Progenitor cell of endocrine pancreas (in vitro differentiated cells): ENCODE data around the gene GPBP1L1. TPM values are rescaled to one million over a fixed set of nuclear protein-coding genes. Genes with fewer than 3 reads are reported as not detected.
"Not testable (repeated sequence)": the region's sequence is repeated elsewhere in the genome, so short reads cannot be mapped to it uniquely, and the experiment has no call there.

Experiments
- DNase-seq: peaks from one replicate; pipeline ENCODE4 v3.0.0; 2021; ENCODE audit warnings: low spot score; ENCODE audit not compliant: unreplicated experiment
- H3K27ac Mint-ChIP-seq: 2 replicates; pipeline ENCODE4 v1.8.0; 2021; ENCODE audit warnings: mild to moderate bottlenecking, moderate library complexity, mixed read lengths
- H3K27me3 Mint-ChIP-seq: 2 replicates; pipeline ENCODE4 v1.8.0; 2021; ENCODE audit warnings: mixed read lengths
- H3K36me3 Mint-ChIP-seq: 2 replicates; pipeline ENCODE4 v1.8.0; 2022; ENCODE audit warnings: mixed read lengths; ENCODE audit not compliant: insufficient read depth
- H3K4me1 Mint-ChIP-seq: 2 replicates; pipeline ENCODE4 v1.8.0; 2021; ENCODE audit warnings: low read depth, mixed read lengths
- H3K4me3 Mint-ChIP-seq: 2 replicates; pipeline ENCODE4 v1.8.0; 2021; ENCODE audit warnings: low read depth, mild to moderate bottlenecking, moderate library complexity, mixed read lengths
- H3K9me3 Mint-ChIP-seq: 2 replicates; pipeline ENCODE4 v1.8.0; 2021; ENCODE audit warnings: low read depth, mixed read lengths
- CTCF ChIP-seq: fragments of 200-600 bp; sonication (generic); IDR thresholded peaks from one replicate; pipeline ENCODE4 v1.5.0; 2021; ENCODE audit warnings: antibody characterized with exemption, mild to moderate bottlenecking; ENCODE audit not compliant: unreplicated experiment
- total RNA-seq: library from RNA; stranded (reverse); gene quantifications from 2 replicates; pipeline ENCODE4 v1.2.1, GENCODE V29; 2021

GPBP1L1 gene
- total RNA-seq, 1 donor from 2014 or later = 153 TPM

- Mint-ChIP-seq H3K4me1 (peaks cover 3% of the 10 kb centered on the region), H3K27ac (no peak overlapping the region), H3K9me3 (peaks cover 5% of the 10 kb centered on the region), H3K4me3 (no peak overlapping the region), H3K27me3 (no peaks in the 10 kb centered on the region), H3K36me3 (peaks cover 13% of the 10 kb centered on the region)
- DNase-seq = no peak
- no peak for TF ChIP-seq CTCF
Measured at GRCh38 chr1:45704637-45705036, 18.3 kb upstream of the GPBP1L1 start.

GRCh38 chr1:45694823-45695222 lies 8.5 kb upstream of the GPBP1L1 start:
- Mint-ChIP-seq H3K36me3 (peaks cover 4% of the 10 kb centered on the region), H3K9me3 (no peaks in the 10 kb centered on the region), H3K27me3 (no peaks in the 10 kb centered on the region), H3K4me3 (no peak overlapping the region), H3K4me1 (peaks cover 4% of the 10 kb centered on the region), H3K27ac (no peak overlapping the region)
- TF ChIP-seq CTCF = no peak
- DNase-seq = no peak

- H3K4me3 Mint-ChIP-seq, DNase-seq, H3K27ac Mint-ChIP-seq, H3K4me1 Mint-ChIP-seq, H3K9me3 Mint-ChIP-seq, H3K27me3 Mint-ChIP-seq, H3K36me3 Mint-ChIP-seq: not testable (repeated sequence)
Measured at GRCh38 chr1:45693811-45694210, 7.5 kb upstream of the GPBP1L1 start.

- Mint-ChIP-seq H3K36me3 (peaks cover 4% of the 10 kb centered on the region), H3K27me3 (no peaks in the 10 kb centered on the region), H3K4me1 (peaks cover 18% of the 10 kb centered on the region)
Measured at GRCh38 chr1:45687754-45688740, 1.7 kb upstream of the GPBP1L1 start, which contains the start of gene TMEM69. Gene TMEM69, plus strand, starts transcription at chr1:45688181. Its CDS starts 2,888 bp downstream, at chr1:45691069.

GRCh38 chr1:45687014-45687753 lies 851 bp upstream of the GPBP1L1 start:
- H3K4me1 Mint-ChIP-seq = peaks cover 26% of the 10 kb centered on the region
- peaks cover 2% of the 10 kb centered on the region for H3K36me3 Mint-ChIP-seq
- H3K27me3 Mint-ChIP-seq = no peaks in the 10 kb centered on the region
- peak overlapping the region; percentile 100 for H3K27ac Mint-ChIP-seq
- no peak for TF ChIP-seq CTCF
- peak overlapping the region; percentile 99 for H3K4me3 Mint-ChIP-seq
- no peaks in the 10 kb centered on the region for H3K9me3 Mint-ChIP-seq
- peak; percentile 95 for DNase-seq

More at GRCh38 chr1:45687754-45688740, 1.7 kb upstream of the GPBP1L1 start, which contains the start of gene TMEM69:
- TF ChIP-seq CTCF = peak; percentile 40
- peak; percentile 30 for DNase-seq
- Mint-ChIP-seq H3K27ac (peak within 1 kb of the TSS; percentile 100), H3K9me3 (no peaks in the 10 kb centered on the region), H3K4me3 (peak within 1 kb of the TSS; percentile 99)
